ENCODE results near the gene IPO5. TPM values are rescaled to one million over a fixed set of nuclear protein-coding genes. Genes with fewer than 3 reads are reported as not detected.

IPO5 gene
- total and polyA plus RNA-seq, 2 of the 8 experiments (the other 6 are each of a cell fraction or from before 2014, with no cell fraction given), result 143 to 410 TPM

GRCh38 chr13:98004107-98004506, 50.6 kb downstream of the IPO5 start:
- Histone ChIP-seq H3K27ac (ENCODE audit: low read depth, low read length) (no peak overlapping the region), H2AFZ (ENCODE audit: low read length) (no peak overlapping the region), H3K23me2 (ENCODE audit: low read depth, low read length) (no peaks in the 10 kb centered on the region; the same call in 1 of the 2 replicates), H2BK120ac (replicated peaks; ENCODE audit: low read depth, low read length) (no peak overlapping the region), H3K56ac (replicated peaks; ENCODE audit: insufficient read length, low read depth, low read length) (no peak overlapping the region), H3K4me1 (replicated peaks in 1 of 4; ENCODE audit: control insufficient read depth in 3 of 4, insufficient read depth in 4 of 4, low read length in 3 of 4) (no peaks in the 10 kb centered on the region), H2BK15ac (ENCODE audit: low read length) (no peak overlapping the region), H3K4me2 (ENCODE audit: insufficient read depth in 1 of 2, low read depth in 2 of 2, low read length in 2 of 2) (no peak overlapping the region), H3K23ac (ENCODE audit: insufficient read length) (no peak overlapping the region), H2BK20ac (ENCODE audit: low read length) (no peak overlapping the region), H3K14ac (ENCODE audit: insufficient read length) (no peak overlapping the region), H4K5ac (ENCODE audit: insufficient read length, low read depth, low read length) (no peak overlapping the region), H4K8ac (ENCODE audit: extremely low read depth, insufficient read depth, low read length) (no peak overlapping the region), H3K4ac (replicated peaks; ENCODE audit: insufficient read length, low read depth, low read length) (no peak overlapping the region), H2BK5ac (ENCODE audit: low read depth, low read length) (no peak overlapping the region), H3K79me2 (ENCODE audit: control insufficient read depth in 1 of 2, insufficient read depth in 2 of 2, low read length in 2 of 2) (no peaks in the 10 kb centered on the region; a peak in 1 of 4 replicates), H3K27me3 (replicated peaks in 1 of 4; ENCODE audit: control insufficient read depth in 3 of 4, extremely low read depth in 1 of 4, insufficient read depth in 3 of 4, low read length in 3 of 4) (no peaks in the 10 kb centered on the region), H3K18ac (ENCODE audit: extremely low read depth, low read length) (no peak overlapping the region), H4K20me1 (replicated peaks in 1 of 2; ENCODE audit: control insufficient read depth in 1 of 2, insufficient read depth in 2 of 2, low read length in 2 of 2) (peaks cover 2 to 3% of the 10 kb centered on the region in 2 experiments), H3K9me3 (ENCODE audit: insufficient read depth in 2 of 2, low read depth in 1 of 2, low read length in 1 of 2) (no peaks in the 10 kb centered on the region), H3K4me3 (ENCODE audit: extremely low read depth in 1 of 4, insufficient read depth in 2 of 4, low read depth in 3 of 4, low read length in 4 of 4) (no peak overlapping the region), H2BK12ac (ENCODE audit: low read depth, low read length) (no peak overlapping the region), H4K91ac (replicated peaks; ENCODE audit: insufficient read length, low read length) (no peak overlapping the region), H2AK5ac (ENCODE audit: low read depth, low read length) (no peak overlapping the region), H3K79me1 (ENCODE audit: low read depth, low read length) (no peaks in the 10 kb centered on the region), H3K9ac (replicated peaks in 1 of 4; ENCODE audit: extremely low read depth in 1 of 4, low read depth in 3 of 4, low read length in 3 of 4) (no peak overlapping the region), H3K36me3 (ENCODE audit: control insufficient read depth in 2 of 4, insufficient read depth in 4 of 4, low read length in 3 of 4) (peaks cover 43 to 96% (median 81%) of the 10 kb centered on the region in 4 experiments)
- DNase-seq (ENCODE audit: low read depth in 1 of 2, low spot score in 2 of 2) (no peak), FAIRE-seq (no peak)
- ChIA-PET POLR2A (ENCODE audit: partially characterized antibody) (no interaction called here), CTCF (ENCODE audit: partially characterized antibody) (no interaction called here)
- 85% methylated on average over 3 of the region's 3 CpGs; no CpG with 5 or more reads in 1 of the 2 experiments for WGBS, 2 experiments (ENCODE audit: extremely low coverage in 1 of 2, insufficient coverage in 1 of 2, insufficient read length in 1 of 2, insufficient replicate concordance in 2 of 2, low coverage in 1 of 2, low lambda C conversion rate in 2 of 2, missing lambda C conversion rate in 1 of 2)
- no peak for TF ChIP-seq EP300 (IDR thresholded peaks at IDR 0.05; ENCODE audit: borderline replicate concordance in 1 of 2, low read depth in 2 of 2, low read length in 2 of 2)
- TF ChIP-seq POU5F1 (IDR thresholded peaks at IDR 0.05; ENCODE audit: low read depth, low read length), result no peak
- TF ChIP-seq SUZ12 (IDR thresholded peaks at IDR 0.05; ENCODE audit: low read length), result no peak
- TF ChIP-seq SP1 (IDR thresholded peaks at IDR 0.05; ENCODE audit: low read depth, low read length), result no peak
- no peak for TF ChIP-seq MAX (IDR thresholded peaks at IDR 0.05)
- no peak for TF ChIP-seq FOSL1 (IDR thresholded peaks at IDR 0.05; ENCODE audit: insufficient read depth, low read depth, low read length)
- no peak for TF ChIP-seq TAF7 (optimal IDR thresholded peaks at IDR 0.05; ENCODE audit: borderline replicate concordance, low read depth, low read length)
- TF ChIP-seq ASH2L (IDR thresholded peaks at IDR 0.05; ENCODE audit: low read length), result no peak
- no peak for TF ChIP-seq NANOG (IDR thresholded peaks at IDR 0.05; ENCODE audit: insufficient read depth, low read depth, low read length, poor library complexity, severe bottlenecking)
